DND-41 (cell line): ENCODE measurements around the gene LMBR1L.
"Not testable (repeated sequence)": the region's sequence is repeated elsewhere in the genome, so short reads cannot be mapped to it uniquely, and the experiment has no call there.

Source experiments
- EZH2 ChIP-seq: IDR thresholded peaks from 3 replicates; pipeline ENCODE4 v1.6.1; 2012; ENCODE audit warnings: borderline replicate concordance, low read depth, mild to moderate bottlenecking, moderate library complexity, low read length, inconsistent platforms; ENCODE audit not compliant: severe bottlenecking
- TF ChIP-seq, protein P1 (sequence below): IDR thresholded peaks from 2 replicates; pipeline ENCODE4 v1.5.1; 2012; ENCODE audit warnings: borderline replicate concordance, low read length, moderate library complexity, mild to moderate bottlenecking; ENCODE audit not compliant: poor library complexity, severe bottlenecking; ENCODE audit errors: extremely low read depth

DNA sequence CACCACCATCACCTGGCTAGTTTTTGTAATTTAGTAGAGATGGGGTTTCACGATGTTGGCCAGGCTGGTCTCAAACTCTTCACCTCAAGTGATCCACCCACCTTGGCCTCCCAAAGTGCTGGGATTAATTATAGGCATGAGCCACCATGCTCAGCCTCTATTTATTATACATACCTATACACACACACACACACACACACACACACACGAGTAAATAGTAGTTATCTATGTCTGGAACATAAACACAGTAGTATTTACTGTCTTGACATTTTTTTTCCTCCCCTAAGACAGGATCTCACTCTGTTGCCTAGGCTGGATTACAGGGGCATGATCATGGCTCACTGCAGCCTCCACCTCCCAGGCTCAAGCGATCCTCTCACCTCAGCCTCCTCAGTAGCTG lies 26.4 kb upstream of the LMBR1L start:
- TF ChIP-seq, protein P1, sequence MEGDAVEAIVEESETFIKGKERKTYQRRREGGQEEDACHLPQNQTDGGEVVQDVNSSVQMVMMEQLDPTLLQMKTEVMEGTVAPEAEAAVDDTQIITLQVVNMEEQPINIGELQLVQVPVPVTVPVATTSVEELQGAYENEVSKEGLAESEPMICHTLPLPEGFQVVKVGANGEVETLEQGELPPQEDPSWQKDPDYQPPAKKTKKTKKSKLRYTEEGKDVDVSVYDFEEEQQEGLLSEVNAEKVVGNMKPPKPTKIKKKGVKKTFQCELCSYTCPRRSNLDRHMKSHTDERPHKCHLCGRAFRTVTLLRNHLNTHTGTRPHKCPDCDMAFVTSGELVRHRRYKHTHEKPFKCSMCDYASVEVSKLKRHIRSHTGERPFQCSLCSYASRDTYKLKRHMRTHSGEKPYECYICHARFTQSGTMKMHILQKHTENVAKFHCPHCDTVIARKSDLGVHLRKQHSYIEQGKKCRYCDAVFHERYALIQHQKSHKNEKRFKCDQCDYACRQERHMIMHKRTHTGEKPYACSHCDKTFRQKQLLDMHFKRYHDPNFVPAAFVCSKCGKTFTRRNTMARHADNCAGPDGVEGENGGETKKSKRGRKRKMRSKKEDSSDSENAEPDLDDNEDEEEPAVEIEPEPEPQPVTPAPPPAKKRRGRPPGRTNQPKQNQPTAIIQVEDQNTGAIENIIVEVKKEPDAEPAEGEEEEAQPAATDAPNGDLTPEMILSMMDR, result not testable (repeated sequence)
- TF ChIP-seq EZH2, result not testable (repeated sequence)
